Activated T-helper 1 cell treated with Interleukin-2 at 50 U/mL for 16 hours (primary cell): ENCODE measurements around the gene MASP2.
"Not testable (repeated sequence)": the region's sequence is repeated elsewhere in the genome, so short reads cannot be mapped to it uniquely, and the experiment has no call there.

Experiments
- DNase-seq: peaks from one replicate; pipeline ENCODE4 v3.0.0-alpha.2; 2020; ENCODE audit warnings: low read depth

The MASP2 gene

DNA sequence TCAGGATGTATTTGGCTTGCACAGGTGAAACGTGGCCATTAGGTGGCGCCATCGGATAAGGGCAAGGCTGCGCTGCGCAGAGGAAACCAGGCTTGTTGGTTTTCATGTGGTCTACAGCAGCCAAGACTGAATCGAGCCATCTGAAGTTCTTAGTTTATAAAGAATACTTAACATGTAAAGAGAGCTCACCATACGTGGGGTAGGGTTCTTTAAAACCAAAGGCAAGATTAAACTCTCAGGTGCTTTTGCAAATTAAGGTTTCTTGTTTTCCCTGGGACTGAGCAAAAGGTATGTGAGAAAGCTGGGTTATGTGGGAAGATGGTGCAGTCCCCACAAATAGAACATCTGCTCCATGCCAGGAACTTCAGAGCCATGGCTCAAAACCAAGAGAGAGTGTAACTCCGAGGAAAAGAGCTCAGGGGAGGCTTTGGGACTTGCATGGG is 9.3 kb downstream of the MASP2 start:
- DNase-seq: peak; percentile 78

DNA sequence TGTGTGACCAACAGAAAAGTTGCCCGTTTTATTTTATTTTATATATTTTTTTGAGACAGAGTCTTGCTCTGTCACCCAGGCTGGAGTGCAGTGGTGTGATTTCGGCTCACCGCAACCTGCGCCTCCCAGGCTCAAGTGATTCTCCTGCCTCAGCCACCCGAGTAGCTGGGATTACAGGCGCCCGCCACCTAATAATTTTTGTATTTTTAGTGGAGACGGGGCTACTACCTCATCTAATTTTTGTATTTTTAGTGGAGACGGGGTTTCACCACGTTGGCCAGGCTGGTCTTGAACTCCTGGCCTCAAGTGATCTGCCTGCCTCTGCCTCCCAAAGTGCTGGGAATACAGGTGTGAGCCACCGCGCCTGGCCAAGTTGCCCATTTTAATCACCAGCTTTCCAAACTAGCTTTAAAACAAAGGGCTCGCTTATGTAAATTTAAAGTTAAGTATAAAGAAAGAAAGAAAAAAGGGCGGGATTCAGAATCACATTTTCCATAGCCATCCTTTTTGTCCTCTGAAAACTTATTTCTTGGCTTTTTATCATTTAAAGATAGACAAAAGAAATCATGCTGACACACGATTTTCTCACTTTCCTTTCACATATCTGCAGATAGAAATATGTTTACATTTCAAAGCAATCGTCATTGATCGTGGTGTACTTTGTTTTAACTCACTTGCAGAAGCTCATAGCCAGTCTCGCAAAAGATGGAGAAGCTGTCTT is 9.9 kb downstream of the MASP2 start:
- not testable (repeated sequence) for DNase-seq

DNA sequence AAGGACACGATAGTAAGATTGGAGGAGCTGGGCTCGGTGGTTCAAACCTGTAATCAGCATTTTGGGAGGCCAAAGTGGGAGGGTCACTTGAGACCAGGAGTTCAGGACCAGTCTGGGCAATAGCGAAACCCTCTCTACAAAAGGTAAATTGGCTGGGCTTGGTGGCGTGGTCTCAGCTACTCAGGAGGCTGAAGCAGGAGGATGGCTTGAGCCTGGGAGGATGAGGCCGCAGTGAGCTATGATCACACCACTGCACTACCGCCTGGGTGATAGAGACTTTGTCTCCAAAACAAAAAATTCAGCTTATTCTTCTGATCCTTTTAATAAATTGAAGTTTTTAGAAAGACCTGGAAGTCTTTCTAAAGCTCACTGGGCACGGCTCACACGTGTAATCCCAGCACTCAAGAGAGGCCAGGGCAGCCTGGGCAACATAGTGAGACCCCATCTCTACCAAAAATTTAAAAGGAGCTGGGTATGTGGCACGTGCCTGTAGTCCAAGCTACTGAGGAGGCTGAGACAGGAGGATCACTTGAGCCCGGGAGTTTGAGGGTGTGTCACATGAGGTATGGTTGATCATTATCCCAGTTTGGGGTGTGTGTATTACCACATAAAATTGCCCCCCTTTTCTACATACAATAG is 15.3 kb downstream of the MASP2 start:
- DNase-seq: no peak

DNA sequence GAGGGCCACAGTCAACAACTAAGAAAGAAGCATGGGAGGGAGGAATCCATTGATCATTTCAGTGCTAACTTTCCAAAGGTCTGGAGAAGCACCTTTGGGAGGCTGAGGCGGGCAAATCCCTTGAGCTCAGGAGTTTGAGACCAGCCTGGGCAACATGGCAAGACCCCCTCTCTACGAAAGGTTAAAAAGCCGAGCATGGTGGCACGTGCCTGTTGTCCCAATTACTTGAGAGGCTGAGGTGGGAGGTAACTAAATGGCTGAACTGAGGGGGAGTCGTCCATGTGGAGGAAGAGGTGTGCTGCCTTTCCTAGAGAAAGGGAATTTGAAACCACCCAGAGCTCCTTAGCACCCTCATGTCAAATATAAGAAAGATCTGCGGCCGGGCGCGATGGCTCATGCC is 16.2 kb downstream of the MASP2 start:
- DNase-seq: no peak

DNA sequence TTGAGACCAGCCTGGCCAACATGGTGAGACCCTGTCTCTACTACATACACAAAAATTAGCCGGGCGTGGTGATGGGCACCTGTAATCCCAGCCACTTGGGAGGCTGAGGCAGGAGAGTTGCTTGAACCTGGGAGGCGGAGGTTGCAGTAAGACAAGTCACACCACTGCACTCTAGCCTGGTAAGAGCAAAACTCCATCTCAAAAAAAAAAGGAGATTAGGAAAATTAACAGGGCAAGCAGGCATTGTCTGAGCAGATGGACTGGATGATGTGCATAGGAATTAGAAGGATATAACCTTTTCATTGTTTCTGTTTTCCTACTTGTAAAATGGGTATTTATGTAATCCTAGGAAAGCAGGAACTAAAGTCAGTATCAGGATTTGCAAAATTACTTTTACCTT is 19.0 kb downstream of the MASP2 start:
- no peak for DNase-seq

DNA sequence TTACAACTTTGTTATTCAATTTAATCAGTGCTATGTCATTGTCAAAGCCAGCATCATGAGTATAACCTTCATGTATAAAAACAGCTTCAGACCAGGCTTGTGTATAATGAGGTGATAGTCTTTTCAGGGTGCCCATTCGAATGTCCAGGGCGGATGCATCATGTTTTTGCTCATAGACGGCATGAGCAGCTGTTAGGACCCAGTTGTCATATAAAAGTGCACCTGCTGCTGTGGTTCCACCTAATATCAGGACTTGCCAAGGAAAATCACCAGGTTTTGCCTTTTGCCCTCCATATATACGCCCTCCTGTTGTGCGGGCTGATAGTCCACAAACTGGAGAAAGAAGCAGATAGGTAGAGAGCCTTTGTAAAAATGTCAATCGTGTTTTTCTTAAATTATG is 19.7 kb downstream of the MASP2 start:
- no peak for DNase-seq

DNA sequence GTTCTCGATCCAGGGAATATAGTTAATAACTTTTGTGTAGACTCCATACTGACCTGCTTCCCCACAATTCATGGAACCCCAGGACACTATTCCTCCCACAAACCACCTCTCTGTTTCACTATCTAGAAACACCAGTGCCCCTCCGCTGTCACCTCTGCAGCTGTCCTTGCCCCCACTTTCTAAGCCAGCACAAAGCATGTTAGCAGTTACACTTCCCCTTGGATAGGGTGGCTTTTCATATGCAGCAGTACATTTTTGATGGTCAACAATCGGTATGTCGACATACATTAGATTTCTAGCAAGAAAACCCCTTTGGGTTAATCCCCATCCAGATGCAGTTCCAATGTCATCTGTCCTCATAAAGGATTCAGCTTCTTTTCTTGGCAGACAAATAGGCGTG is 20.1 kb downstream of the MASP2 start:
- DNase-seq: no peak

DNA sequence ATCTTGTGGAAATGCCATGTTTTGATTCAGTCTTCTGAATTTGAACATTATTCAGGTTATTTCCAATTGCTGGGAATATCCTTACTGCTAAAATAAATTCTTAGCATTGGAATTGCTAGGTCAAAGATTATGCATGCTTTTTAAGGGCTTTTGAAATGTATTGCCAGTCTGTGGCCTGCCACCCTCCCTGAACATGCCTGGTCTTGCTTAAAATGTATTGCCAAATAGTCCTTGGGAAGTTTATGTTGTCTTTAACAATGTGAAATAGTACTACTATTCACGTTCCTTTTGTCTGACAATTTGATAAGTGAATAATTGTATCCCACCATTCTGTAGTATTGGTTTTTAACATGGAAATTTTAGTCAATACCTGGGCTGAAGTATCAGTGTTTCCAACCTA is 21.0 kb downstream of the MASP2 start:
- no peak for DNase-seq

DNA sequence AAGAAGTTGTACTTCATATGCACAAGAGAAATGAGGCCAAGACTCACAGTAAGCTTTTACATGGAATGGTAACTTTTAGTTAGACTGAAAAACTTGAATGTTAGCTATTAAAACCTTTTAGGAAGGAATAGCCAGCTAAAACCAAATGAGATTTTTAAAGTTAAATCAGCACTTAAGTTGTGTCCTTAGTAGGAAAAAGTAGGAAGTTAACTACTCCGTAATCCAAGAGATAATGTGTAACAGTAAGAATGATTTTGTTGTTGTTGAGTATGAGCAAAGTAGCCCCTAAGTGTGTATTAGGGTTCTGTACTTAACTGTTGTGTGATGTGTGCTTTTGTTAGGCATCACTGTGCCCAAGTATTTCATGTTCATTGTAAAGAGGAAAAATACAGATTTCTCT is 21.4 kb downstream of the MASP2 start:
- no peak for DNase-seq

DNA sequence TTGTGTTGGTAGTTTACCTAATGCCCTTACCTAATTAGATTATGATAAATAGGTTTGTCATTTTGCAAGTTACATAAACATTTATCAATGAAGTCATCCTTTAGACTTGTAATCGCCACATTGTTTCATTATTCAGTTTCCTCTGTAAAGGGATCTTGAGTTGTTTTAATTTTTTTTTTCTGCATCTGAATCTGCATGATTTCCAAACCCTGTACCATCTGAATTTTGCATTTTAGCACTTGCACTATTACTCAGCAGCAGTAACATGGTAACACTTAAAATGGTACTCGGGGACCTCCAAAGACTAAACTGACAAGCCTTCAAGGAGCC is 22.2 kb downstream of the MASP2 start:
- no peak for DNase-seq

DNA sequence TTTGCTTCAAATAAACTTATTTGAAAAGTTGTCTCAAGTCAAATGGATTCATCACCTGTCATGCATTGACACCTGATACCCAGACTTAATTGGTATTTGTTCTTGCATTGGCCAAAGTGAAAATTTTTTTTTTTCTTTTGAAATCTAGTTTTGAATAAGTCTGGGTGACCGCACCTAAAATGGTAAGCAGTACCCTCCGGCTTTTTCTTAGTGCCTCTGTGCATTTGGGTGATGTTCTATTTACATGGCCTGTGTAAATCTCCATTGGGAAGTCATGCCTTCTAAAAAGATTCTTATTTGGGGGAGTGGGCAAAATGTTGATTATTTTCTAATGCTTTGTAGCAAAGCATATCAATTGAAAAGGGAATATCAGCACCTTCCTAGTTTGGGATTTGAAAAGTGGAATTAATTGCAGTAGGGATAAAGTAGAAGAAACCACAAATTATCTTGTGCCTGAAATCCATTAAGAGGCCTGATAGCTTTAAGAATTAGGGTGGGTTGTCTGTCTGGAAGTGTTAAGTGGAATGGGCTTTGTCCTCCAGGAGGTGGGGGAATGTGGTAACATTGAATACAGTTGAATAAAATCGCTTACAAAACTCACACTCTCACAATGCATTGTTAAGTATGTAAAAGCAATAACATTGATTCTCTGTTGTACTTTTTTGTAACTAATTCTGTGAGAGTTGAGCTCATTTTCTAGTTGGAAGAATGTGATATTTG is 22.7 kb downstream of the MASP2 start:
- DNase-seq: no peak

DNA sequence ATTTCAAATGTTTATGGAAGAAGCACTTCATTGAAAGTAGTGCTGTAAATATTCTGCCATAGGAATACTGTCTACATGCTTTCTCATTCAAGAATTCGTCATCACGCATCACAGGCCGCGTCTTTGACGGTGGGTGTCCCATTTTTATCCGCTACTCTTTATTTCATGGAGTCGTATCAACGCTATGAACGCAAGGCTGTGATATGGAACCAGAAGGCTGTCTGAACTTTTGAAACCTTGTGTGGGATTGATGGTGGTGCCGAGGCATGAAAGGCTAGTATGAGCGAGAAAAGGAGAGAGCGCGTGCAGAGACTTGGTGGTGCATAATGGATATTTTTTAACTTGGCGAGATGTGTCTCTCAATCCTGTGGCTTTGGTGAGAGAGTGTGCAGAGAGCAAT is 23.8 kb downstream of the MASP2 start:
- no peak for DNase-seq

DNA sequence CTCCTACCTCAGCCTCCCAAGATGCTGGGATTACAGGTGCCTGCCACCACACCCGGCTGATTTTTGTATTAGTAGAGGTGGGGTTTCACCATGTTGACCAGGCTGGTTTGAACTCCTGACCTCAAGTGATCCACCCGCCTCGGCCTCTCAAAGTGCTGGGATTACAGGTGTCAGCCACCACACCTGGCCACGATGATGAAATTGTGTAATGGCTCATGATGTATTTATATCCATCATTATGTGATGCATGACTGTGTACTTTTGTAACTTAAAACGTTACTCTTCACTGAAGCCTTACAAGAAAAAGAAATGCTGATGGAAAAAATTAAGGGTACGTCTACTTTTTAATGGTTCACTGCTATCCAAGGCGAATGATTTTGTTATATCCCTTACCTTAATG is 27.1 kb downstream of the MASP2 start:
- DNase-seq: no peak

DNA sequence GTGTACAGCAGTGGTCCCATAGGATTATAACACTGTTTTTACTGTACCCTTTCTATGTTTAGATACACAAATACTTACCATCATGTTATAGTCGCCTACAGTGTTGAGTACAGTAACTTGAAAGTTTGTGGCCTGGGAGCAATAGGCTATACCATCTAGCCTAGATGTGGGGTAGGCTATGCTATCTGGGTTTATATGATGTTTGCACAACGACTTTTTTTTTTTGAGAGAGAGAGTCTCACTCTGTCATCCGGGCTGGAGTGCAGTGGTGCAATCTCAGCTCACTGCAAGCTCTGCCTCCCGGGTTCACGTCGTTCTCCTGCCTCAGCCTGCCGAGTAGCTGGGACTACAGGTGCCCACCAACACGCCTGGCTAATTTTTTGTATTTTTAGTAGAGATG is 27.7 kb downstream of the MASP2 start:
- DNase-seq: not testable (repeated sequence)

DNA sequence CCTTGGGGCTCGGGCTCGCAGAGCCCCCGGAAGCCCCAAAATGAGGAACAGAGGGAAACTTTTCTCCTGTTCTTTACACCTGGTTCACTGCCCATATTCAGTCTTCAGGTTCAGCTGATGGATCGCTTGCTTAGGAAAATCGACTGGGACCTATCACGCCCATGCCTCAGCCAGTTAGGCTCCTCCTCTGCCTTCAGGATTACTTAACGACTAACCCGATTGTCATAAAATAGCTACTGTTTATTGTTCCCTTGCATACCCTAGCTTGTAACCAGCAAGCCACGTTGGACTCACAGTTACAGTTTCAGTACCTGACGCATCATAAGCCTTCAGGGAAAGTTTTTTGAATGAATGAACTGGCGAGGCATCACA is 33.9 kb downstream of the MASP2 start:
- no peak for DNase-seq

DNA sequence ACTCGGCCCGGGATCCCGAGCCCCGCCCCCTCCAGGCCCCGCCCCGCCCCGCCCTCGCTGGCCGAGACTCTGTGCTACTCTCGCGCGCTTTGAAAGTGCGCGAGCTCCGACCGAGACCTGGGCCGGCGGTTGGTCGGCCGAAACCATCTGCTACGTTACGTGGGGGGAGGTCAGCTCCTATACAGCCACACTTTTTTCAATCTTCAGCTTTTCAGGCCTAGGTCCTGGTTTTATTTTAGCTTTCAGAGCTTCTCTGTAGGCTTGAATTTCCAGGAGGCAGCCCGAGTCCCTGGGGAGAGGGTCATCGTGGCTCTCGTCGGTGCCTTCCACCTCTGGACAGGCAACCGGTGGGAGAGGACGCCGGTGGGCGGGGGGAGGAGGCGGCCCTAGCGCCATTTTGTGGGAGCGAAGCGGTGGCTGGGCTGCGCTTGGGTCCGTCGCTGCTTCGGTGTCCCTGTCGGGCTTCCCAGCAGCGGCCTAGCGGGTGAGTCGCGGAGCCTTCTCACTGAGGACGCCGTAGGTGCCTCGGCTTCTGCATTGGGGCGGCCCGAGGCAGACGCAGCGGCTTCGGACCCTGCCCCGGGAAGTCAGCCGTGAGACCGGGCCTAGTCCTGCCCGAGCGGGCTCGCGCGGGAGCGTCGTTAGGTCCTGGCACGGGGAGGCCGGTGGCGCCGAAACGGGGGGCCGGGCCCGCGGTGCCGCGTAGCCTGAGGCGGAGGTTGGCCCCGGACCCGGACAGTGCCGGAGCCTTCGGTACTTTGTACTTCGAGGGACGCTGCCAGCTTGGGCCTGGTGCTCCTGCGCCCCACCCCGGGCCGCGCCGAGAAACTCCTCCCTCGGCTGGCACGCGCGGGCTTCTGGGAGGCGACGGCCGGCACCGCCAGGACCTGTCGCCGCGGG is 34.5 kb downstream of the MASP2 start, which contains the start of gene TARDBP:
Gene TARDBP (plus strand): TSS at position 395 of the 900 bp plus-strand sequence. CDS start 1,074 bp downstream, outside the sequence.
- DNase-seq: peak; percentile 81

DNA sequence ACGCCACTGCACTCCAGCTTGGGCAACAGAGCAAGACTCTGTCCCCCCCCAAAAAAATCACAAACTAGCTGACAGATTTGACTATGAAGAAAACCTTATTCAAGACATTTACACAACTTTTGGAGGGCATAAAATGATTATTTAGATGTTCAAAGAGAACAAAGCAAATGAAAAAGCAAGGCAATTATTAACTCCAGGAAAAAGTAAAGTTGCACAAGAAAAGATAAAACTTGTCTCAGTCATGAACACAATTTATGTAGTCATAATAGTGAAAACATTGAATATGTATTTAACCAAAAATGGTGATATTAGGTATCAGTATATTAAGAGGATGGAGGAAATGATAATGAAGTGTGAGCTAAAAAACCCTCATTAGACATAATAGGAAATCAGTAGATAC is 46.5 kb downstream of the MASP2 start:
- DNase-seq: no peak

DNA sequence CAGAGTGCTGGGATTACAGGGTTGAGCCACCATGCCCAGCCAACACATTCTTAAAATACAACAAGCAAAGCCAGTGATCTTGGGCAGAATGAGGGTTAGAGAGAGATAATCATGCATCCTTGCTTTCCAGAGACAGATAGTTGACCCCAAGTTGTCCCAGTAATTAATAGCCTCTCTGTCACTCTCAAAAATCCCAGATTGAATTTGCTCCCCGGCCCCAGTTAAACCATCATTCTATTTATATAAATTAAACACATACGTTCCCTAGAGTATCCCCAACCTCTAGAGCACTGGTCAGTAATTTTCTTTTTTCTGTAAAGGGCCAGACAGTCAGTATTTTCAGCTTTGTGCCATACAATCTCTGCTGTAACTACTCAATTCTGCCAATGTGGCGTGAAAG is 50.9 kb downstream of the MASP2 start:
- no peak for DNase-seq

DNA sequence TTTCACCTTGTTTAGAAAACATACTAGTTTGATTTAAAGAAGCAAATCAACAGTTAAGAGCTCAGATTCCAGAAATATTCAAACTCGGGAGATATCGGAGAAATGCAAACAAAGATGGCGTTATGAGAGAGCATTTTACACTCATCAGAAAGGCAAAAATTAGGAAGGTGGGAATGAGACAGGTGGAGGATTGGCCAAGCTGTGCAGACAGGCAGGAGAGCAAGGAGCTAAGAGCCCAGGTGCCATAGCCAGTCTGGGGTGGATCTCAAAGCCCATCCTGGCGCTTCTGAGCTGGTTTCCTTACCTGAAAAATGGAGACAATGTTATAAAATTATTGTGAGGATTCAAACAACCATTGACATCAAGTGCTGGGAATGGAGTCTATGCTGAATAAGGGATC is 54.2 kb downstream of the MASP2 start:
- DNase-seq: no peak

DNA sequence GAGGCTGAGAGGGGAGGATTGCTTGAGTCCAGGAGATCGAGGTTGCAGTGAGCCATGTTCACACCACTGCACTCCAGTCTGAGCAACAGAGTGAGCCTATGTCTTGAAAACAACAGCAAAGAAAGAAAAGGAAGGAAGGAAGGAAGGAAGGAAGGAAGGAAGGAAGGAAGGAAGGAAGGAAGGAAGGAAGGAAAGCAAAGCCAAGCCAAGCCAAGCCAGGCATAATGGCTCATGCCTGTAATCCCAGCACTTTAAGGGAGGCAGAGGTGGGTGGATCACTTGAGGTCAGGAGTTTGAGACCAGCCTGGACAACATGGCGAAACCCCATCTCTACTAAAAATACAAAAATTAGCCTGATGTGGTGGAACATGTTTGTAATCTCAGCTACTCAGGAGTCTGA is 55.0 kb downstream of the MASP2 start:
- DNase-seq: not testable (repeated sequence)

DNA sequence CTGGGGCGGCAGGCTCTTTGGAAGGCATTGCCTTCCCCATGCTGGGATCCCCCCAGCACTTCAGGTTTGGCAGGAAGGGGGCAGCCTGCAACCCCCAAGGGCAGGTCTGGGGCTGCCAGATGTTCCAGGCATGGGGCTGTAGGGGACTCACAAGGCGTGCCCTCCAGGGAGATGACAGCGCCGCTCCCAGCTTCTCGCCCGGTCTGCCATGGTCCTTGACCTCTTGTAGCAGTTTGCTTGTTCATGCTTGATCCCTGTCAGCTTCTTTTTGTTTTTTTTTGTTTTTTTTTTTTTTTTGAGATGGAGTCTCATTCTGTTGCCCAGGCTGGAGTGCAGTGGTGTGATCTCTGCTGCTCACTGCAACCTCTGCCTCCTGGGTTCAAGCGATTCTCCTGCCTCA is 56.2 kb downstream of the MASP2 start:
- no peak for DNase-seq

DNA sequence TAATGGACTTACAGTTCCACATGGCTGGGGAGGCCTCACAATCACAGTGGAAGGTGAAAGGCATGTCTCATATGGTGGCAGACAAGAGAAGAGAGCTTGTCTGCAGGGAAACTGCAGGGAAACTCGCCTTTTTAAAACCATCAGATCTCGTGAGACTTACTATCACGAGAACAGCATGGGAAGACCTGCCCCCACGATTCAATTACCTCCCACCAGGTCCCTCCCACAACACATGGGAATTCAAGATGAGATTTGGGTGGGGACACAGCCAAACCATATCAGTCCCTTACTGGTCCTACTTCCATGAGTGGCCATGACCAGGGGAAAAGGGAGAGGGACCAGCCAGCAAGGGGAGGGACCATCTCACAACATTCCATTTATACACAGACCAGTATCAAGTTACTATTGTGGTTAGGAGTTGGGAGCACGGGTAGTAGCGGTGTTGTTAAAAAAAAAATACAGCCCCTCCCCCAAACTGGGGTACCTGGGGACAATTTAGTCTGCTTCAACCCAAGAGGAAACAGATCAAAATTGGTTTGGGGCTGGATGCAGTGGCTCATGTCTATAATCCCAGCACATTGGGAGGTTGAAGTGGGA is 57.0 kb downstream of the MASP2 start:
- not testable (repeated sequence) for DNase-seq
